ENCODE results near the gene PMPCA. TPM values are rescaled to one million over a fixed set of nuclear protein-coding genes. Genes with fewer than 3 reads are reported as not detected.

PMPCA gene
- polyA plus RNA-seq (2011; rRNA removed), result 43.9 and 61.6 TPM in 2 replicates
- polyA minus RNA-seq (2011; rRNA and poly(A)+ RNA removed), result 18.3 and 31.7 TPM in 2 replicates

GRCh38 chr9:136410500-136411287 is at the start of gene PMPCA, which contains the start of gene ENTR1:
PMPCA (plus strand) TSS chr9:136410658; CDS start chr9:136410669, 11 bp downstream.
ENTR1 (minus strand) TSS chr9:136410614; CDS start chr9:136410397, 217 bp downstream.
- no peak for TF ChIP-seq CTCF (IDR thresholded peaks at IDR 0.05; ENCODE audit: insufficient read depth, low read depth, low read length)
- peaks cover 31% of the 10 kb centered on the region for H3K36me3 ChIP-seq (ENCODE audit: control insufficient read depth, insufficient read depth, low read length)
- no peaks in the 10 kb centered on the region for H3K27me3 ChIP-seq (ENCODE audit: control insufficient read depth, insufficient read depth, low read length)
- H3K4me3 ChIP-seq (ENCODE audit: low read depth, low read length), result peak within 1 kb of the TSS; percentile 99
- ChIA-PET CTCF (interaction anchor here (1.1 to 1.2 kb wide), 2 partner anchors 10 to 74 kb away, joined by 3 to 5 read pairs; no protein-coding TSS in a partner anchor), POLR2A (no interaction called here)
- peak; percentile 26 for DNase-seq (ENCODE audit: low read depth)

GRCh38 chr9:136361047-136361753 is 49.3 kb upstream of the PMPCA start:
- H3K4me3 ChIP-seq (ENCODE audit: low read depth, low read length), result no peak overlapping the region
- TF ChIP-seq CTCF (IDR thresholded peaks at IDR 0.05; ENCODE audit: insufficient read depth, low read depth, low read length), result no peak
- ChIA-PET CTCF (interaction anchor here (0.9 to 6.3 kb wide), 5 partner anchors 8 to 49 kb away, joined by 3 to 68 read pairs (median 14); no protein-coding TSS in a partner anchor), POLR2A (no interaction called here)
- no peak for DNase-seq (ENCODE audit: low read depth)
- H3K36me3 ChIP-seq (ENCODE audit: control insufficient read depth, insufficient read depth, low read length), result peaks cover 19% of the 10 kb centered on the region
- no peaks in the 10 kb centered on the region for H3K27me3 ChIP-seq (ENCODE audit: control insufficient read depth, insufficient read depth, low read length)

GRCh38 chr9:136361754-136362449 is 48.6 kb upstream of the PMPCA start:
- TF ChIP-seq CTCF (IDR thresholded peaks at IDR 0.05; ENCODE audit: insufficient read depth, low read depth, low read length), result peak; percentile 13; the same call in 1 of the 2 replicates
- Histone ChIP-seq H3K4me3 (ENCODE audit: low read depth, low read length) (no peak overlapping the region; the same call in 1 of the 2 replicates), H3K27me3 (ENCODE audit: control insufficient read depth, insufficient read depth, low read length) (no peaks in the 10 kb centered on the region), H3K36me3 (ENCODE audit: control insufficient read depth, insufficient read depth, low read length) (peaks cover 14% of the 10 kb centered on the region)
- ChIA-PET CTCF (interaction anchor here (0.6 to 6.3 kb wide), 10 partner anchors 8 to 50 kb away, joined by 3 to 68 read pairs (median 8); no protein-coding TSS in a partner anchor), POLR2A (no interaction called here)
- DNase-seq (ENCODE audit: low read depth), result no peak

- Histone ChIP-seq H3K4me3 (ENCODE audit: low read depth, low read length) (no peak overlapping the region; the same call in 1 of the 2 replicates), H3K27me3 (ENCODE audit: control insufficient read depth, insufficient read depth, low read length) (no peaks in the 10 kb centered on the region), H3K36me3 (ENCODE audit: control insufficient read depth, insufficient read depth, low read length) (peaks cover 10% of the 10 kb centered on the region)
- no peak for DNase-seq (ENCODE audit: low read depth)
- ChIA-PET POLR2A (interaction anchor here (0.8 to 1.0 kb wide), 2 partner anchors 19 to 33 kb away, joined by 3 read pairs; no protein-coding TSS in a partner anchor), CTCF (interaction anchor here (0.6 to 6.3 kb wide), 16 partner anchors 8 to 50 kb away, joined by 3 to 68 read pairs (median 6); partner anchors contain the start of gene CARD9)
- TF ChIP-seq CTCF (IDR thresholded peaks at IDR 0.05; ENCODE audit: insufficient read depth, low read depth, low read length), result no peak
These were observed 48.0 kb upstream of the PMPCA start for GRCh38 chr9:136362450-136362784.

Data from BJ (cell line).